ENCODE data around the gene PRM2. TPM values are rescaled to one million over a fixed set of nuclear protein-coding genes. Genes with fewer than 3 reads are reported as not detected.

The PRM2 gene
- total RNA-seq, 1 donor from 2014 or later: not detected

GRCh38 chr16:11234884-11235702, 41.2 kb downstream of the PRM2 start:
- H3K9me3 Mint-ChIP-seq (ENCODE audit: unreplicated experiment): no peaks in the 10 kb centered on the region
- H3K27me3 Mint-ChIP-seq (ENCODE audit: unreplicated experiment): peaks cover 2% of the 10 kb centered on the region
- no peak overlapping the region for H3K4me3 Mint-ChIP-seq (ENCODE audit: unreplicated experiment)
- H3K36me3 Mint-ChIP-seq (ENCODE audit: unreplicated experiment): no peaks in the 10 kb centered on the region
- no peak overlapping the region for H3K27ac Mint-ChIP-seq (ENCODE audit: unreplicated experiment)
- no peaks in the 10 kb centered on the region for H3K4me1 Mint-ChIP-seq (ENCODE audit: unreplicated experiment)
- TF ChIP-seq CTCF (IDR thresholded peaks at IDR 0.05): no peak
- no peak for DNase-seq (ENCODE audit: extremely low spot score, unreplicated experiment)

DNA sequence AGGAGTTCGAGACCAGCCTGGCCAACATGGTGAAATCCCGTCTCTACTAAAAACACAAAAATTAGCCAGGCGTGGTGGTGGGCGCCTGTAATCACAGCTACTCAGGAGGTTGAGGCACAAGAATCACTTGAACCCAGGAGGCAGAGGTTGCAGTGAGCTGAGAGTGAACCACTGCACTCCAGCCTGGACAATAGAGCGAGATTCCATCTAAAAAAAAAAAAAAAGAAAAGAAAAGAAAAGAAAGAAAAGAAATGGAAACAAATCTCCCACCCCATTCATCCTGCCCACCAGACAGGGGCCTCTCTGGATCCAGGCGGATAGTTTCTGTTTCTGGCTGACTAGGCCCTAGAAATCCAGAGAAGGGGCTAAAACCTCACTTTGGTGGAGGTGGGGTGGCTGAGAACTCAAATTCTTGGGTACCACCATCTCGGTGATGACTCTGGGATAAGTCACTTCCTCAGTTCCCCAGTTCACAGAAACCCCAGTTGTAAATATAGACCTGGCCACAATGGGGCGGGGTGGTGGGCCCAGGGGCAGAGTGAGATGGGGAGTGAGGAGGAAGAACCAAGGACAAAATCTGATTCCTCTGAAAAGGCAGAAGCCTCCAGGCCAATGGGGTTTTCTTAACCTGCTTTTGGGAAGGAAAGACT, 42.4 kb downstream of the PRM2 start:
- no peak for TF ChIP-seq CTCF (IDR thresholded peaks at IDR 0.05)
- Mint-ChIP-seq H3K4me1 (ENCODE audit: unreplicated experiment) (no peaks in the 10 kb centered on the region), H3K27ac (ENCODE audit: unreplicated experiment) (no peak overlapping the region), H3K27me3 (ENCODE audit: unreplicated experiment) (peaks cover 4% of the 10 kb centered on the region), H3K4me3 (ENCODE audit: unreplicated experiment) (no peak overlapping the region), H3K9me3 (ENCODE audit: unreplicated experiment) (no peaks in the 10 kb centered on the region), H3K36me3 (ENCODE audit: unreplicated experiment) (no peaks in the 10 kb centered on the region)
- no peak for DNase-seq (ENCODE audit: extremely low spot score, unreplicated experiment)

DNA sequence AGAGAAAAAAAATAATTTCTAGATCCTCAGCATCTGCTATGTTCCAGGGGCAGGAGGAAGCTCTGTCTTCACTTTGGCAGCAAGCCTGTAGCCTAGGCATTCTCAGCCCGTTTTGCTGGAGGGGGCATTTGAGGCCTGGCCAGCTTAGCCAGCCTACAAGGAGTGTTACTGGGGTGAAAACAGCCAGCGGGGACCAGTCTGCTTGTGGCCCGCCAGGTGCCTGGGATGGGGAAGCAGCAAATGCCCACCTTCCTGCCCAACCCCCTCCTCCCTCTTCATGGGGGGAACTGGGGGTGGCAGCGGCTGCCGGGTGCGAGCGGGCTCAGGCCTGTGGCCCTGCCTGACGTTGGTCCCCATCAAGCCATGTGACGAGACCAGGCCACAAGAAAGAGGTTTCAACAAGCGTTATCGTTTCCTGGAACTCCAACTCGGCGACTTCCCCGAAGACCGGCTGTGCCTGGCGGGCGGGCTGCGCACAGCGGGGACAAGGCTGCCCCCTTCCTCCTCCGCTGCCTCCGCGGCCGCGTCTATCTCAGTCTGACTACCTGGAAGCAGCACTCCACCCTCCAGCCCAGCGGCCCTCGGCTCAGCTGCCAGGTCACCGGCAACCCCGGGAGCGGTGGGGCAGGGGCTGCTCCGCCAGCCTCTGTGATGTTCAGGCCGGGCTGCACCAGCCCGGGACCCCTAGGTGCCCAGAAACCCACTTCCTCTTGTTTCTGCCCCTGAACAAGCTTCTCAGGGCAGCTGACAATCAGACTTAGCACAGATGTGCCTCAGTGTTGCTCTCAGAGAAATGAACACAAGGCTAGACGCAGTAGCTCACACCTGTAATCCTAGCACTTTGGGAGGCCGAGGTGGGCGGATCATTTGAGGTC, 43.2 kb downstream of the PRM2 start:
- H3K27ac Mint-ChIP-seq (ENCODE audit: unreplicated experiment): no peak overlapping the region
- H3K36me3 Mint-ChIP-seq (ENCODE audit: unreplicated experiment): no peaks in the 10 kb centered on the region
- TF ChIP-seq CTCF (IDR thresholded peaks at IDR 0.05): no peak
- no peak overlapping the region for H3K4me3 Mint-ChIP-seq (ENCODE audit: unreplicated experiment)
- no peaks in the 10 kb centered on the region for H3K9me3 Mint-ChIP-seq (ENCODE audit: unreplicated experiment)
- no peaks in the 10 kb centered on the region for H3K4me1 Mint-ChIP-seq (ENCODE audit: unreplicated experiment)
- H3K27me3 Mint-ChIP-seq (ENCODE audit: unreplicated experiment): peaks cover 4% of the 10 kb centered on the region
- no peak for DNase-seq (ENCODE audit: extremely low spot score, unreplicated experiment)

DNA sequence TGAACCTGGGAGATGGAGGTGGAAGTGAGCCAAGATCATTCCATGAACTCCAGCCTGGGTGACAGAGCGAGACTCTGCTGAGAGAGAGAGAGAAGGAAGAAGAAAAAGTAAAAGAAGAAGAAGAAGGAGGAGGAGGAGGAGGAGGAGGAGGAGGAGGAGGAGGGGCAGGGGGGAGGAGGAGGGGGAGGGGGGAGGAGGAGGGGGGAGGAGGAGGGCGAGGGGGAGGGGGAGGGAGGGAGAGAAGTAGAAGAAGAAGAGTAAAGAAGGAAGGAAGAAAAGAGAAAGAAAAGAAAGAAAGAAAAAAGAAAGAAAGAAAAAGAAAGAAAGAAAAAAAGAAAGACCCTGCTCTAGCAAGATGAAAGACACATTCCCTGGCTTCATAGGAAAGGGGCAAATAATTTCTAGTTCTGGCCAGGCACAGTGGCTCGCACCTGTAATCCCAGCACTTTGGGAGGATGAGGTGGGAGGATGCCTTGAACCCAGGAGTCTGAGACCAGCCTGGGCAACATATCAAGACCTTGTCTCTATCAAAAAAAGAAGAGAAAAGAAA, 43.9 kb downstream of the PRM2 start:
- no peak for TF ChIP-seq CTCF (IDR thresholded peaks at IDR 0.05)
- Mint-ChIP-seq H3K27me3 (ENCODE audit: unreplicated experiment) (peaks cover 4% of the 10 kb centered on the region), H3K27ac (ENCODE audit: unreplicated experiment) (no peak overlapping the region), H3K4me3 (ENCODE audit: unreplicated experiment) (no peak overlapping the region), H3K4me1 (ENCODE audit: unreplicated experiment) (no peaks in the 10 kb centered on the region), H3K9me3 (ENCODE audit: unreplicated experiment) (no peaks in the 10 kb centered on the region), H3K36me3 (ENCODE audit: unreplicated experiment) (no peaks in the 10 kb centered on the region)
- DNase-seq (ENCODE audit: extremely low spot score, unreplicated experiment): no peak

Data from osteocyte (in vitro differentiated cells).